A673 (cell line): ENCODE measurements around the gene ANKS1B.

Experiments used
- EZH2 ChIP-seq: fragments of 200-600 bp; sonication (generic); IDR thresholded peaks from 2 replicates; pipeline ENCODE4 v1.6.1; 2017; ENCODE audit warnings: borderline replicate concordance, low read depth, mild to moderate bottlenecking, mixed read lengths, antibody characterized with exemption, low read length; ENCODE audit not compliant: poor library complexity, severe bottlenecking
- TF ChIP-seq, protein P1 (sequence below): fragments of 300-800, 200-600 bp; sonication (generic); conservative IDR thresholded peaks from 2 replicates; pipeline ENCODE4 v1.5.1; 2017; ENCODE audit warnings: low read depth, mild to moderate bottlenecking, antibody characterized with exemption, low read length, moderate library complexity, mixed read lengths

DNA sequence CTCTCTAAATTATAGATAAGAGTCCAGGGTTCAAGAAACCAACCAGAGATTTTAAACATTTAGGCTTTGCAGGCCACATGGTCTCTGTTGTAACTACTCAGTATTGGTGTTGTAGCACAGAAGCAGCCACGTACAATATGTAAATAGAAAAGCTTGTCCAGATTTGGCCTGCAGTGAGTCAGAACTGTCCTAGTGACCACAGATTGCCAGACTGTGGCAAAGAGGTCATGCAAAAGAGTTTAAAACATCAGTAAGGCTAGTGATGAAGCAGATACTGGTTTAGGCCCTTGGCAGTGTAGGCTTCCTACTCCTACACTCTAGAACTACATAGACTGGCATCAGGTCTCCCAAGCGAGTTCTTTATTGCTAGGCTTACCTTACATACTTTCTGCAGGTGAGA lies 454.8 kb downstream of the ANKS1B start:
- TF ChIP-seq, protein P1, sequence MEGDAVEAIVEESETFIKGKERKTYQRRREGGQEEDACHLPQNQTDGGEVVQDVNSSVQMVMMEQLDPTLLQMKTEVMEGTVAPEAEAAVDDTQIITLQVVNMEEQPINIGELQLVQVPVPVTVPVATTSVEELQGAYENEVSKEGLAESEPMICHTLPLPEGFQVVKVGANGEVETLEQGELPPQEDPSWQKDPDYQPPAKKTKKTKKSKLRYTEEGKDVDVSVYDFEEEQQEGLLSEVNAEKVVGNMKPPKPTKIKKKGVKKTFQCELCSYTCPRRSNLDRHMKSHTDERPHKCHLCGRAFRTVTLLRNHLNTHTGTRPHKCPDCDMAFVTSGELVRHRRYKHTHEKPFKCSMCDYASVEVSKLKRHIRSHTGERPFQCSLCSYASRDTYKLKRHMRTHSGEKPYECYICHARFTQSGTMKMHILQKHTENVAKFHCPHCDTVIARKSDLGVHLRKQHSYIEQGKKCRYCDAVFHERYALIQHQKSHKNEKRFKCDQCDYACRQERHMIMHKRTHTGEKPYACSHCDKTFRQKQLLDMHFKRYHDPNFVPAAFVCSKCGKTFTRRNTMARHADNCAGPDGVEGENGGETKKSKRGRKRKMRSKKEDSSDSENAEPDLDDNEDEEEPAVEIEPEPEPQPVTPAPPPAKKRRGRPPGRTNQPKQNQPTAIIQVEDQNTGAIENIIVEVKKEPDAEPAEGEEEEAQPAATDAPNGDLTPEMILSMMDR: no peak
- TF ChIP-seq EZH2: no peak
